Measurements from ENCODE around the gene TCEAL4. TPM values are rescaled to one million over a fixed set of nuclear protein-coding genes. Genes with fewer than 3 reads are reported as not detected.

TCEAL4 gene
- total RNA-seq, 2 experiments from 2014 or later: 3.5 to 5.0 TPM

DNA sequence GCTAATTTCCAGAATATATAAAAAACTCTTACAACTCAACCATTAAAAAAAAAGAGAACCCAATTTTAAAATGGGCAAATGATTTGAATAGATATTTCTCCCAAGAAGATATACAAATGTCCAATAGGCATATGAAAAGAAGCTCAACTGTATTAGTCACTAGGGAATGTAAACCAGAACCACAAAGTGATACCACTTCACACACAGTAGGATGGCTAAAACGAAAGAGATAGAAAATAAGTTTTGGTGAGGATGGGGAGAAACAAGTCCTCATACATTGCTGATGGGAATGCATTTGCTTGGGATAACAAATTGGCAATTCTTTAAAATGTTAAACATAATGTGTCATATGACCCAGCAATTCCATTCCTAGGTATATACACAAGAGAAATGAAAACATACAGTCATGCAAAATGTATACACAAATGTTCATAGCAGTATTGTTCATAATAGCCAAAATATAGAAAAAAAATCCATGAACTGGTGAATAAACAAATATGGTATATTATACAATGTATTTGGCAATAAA is 28.1 kb downstream of the TCEAL4 start:
- H3K27ac Mint-ChIP-seq: no peak overlapping the region
- no peak for ATAC-seq
- H3K27me3 Mint-ChIP-seq: no peaks in the 10 kb centered on the region
- CTCF ChIA-PET: interaction anchor here (0.9 kb wide), 1 partner anchor 17 kb away, joined by 3 read pairs; no protein-coding TSS in a partner anchor
- H3K36me3 Mint-ChIP-seq: no peaks in the 10 kb centered on the region
- no peak for DNase-seq
- no peaks in the 10 kb centered on the region for H3K4me1 Mint-ChIP-seq
- H3K4me3 Mint-ChIP-seq: no peak overlapping the region
- H3K9me3 Mint-ChIP-seq (ENCODE audit: low read depth): no peaks in the 10 kb centered on the region

DNA sequence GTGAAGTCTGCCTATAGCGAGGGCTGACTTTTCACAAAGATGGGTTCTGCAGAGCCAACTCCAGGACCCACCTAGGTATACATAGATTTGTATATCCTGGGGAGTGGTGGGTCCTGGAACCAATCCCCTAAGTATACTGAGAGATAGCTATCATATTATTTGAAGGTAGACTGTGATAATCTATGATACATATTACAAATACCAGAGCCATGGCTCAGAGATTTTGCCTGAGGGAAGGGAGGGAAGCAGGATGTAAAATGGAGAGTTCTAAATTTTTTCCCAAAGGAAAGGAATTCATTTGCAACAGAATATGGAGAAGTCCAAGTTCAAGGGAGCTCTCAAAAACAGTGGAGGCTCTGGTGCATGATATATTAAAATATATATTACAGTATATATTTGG is 29.7 kb downstream of the TCEAL4 start:
- Mint-ChIP-seq H3K9me3 (ENCODE audit: low read depth) (no peaks in the 10 kb centered on the region), H3K27ac (no peak overlapping the region), H3K4me3 (no peak overlapping the region), H3K36me3 (no peaks in the 10 kb centered on the region), H3K4me1 (no peaks in the 10 kb centered on the region), H3K27me3 (no peaks in the 10 kb centered on the region)
- DNase-seq: no peak
- no peak for ATAC-seq
- CTCF ChIA-PET: no interaction called here

DNA sequence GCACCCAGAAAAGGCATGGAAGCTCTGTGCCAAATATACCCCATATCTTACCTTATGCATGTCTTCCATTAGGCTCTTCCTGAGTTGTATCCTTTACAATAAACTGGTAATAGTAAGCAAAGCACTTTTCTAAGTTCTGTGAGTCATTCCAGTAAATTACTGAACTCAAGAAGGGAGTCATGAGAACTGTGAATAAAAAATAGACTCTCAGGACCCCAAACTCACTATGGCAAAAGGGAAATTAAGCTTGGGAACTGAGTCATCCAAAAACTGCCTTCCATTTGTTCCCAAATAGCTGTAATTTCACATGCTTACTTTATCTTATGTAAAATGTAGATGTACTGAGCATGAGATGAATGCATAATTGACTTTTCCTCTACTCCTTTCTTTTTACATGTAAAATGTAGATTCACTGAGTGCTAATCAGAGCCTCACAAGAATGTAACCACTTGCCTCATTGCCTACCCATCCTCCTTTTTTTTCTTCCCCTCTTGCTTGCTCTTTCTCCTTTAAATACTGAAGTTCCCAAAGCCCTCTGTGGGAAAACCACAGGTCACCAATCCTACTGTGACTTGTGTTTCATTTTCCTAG is 30.6 kb downstream of the TCEAL4 start:
- H3K27ac Mint-ChIP-seq: no peak overlapping the region
- no peaks in the 10 kb centered on the region for H3K4me1 Mint-ChIP-seq
- ATAC-seq (no peak), DNase-seq (no peak)
- CTCF ChIA-PET: no interaction called here
- H3K9me3 Mint-ChIP-seq (ENCODE audit: low read depth): no peaks in the 10 kb centered on the region
- H3K27me3 Mint-ChIP-seq: no peaks in the 10 kb centered on the region
- no peaks in the 10 kb centered on the region for H3K36me3 Mint-ChIP-seq
- no peak overlapping the region for H3K4me3 Mint-ChIP-seq

DNA sequence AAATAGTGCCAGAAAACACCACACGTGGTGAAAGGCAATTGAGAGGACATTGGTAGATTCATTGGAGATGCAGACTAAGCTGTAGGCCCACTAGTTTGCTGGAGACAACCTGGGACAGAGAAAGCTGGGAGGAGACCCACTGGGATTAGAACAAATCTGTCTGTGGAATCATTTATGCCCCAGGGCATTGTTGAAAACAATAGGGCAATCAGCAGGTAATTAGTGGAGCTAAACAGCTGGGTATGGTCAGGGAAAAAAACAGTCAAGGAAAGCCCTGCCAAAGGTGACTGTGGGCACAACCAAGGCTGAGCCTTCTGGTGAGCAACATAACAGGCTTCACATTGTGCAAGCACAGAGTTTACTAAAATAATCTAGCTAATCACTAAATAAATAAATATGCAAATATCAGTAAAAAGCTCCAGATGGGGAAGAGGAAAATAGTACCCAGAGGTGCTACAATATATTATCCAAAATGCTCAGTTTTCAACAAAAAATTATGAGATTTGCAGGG is 31.4 kb downstream of the TCEAL4 start:
- Mint-ChIP-seq H3K27ac (no peak overlapping the region), H3K4me1 (no peaks in the 10 kb centered on the region), H3K36me3 (no peaks in the 10 kb centered on the region), H3K4me3 (no peak overlapping the region), H3K9me3 (ENCODE audit: low read depth) (no peaks in the 10 kb centered on the region), H3K27me3 (no peaks in the 10 kb centered on the region)
- DNase-seq (no peak), ATAC-seq (no peak)
- CTCF ChIA-PET: no interaction called here

DNA sequence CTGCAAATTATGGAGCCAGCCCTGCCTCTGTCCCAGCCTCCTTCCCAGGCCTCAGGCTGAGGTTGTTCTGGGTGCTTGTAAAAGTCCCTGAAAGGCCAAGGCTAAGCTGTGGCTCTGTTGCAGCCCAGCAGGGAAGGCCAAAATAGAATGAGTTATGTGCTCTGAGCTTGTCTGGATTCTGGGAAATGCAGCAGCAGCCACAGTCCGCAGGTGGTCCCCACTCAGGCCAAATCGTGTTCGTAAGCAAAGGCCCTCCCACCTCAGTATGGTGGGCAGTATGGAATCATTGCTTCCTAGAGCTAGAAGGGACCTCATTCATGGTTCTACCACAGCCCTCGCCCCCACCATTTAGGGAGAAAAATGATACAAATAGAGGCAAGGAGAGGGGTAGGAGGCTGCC is 38.8 kb downstream of the TCEAL4 start:
- H3K36me3 Mint-ChIP-seq: no peaks in the 10 kb centered on the region
- no peaks in the 10 kb centered on the region for H3K27me3 Mint-ChIP-seq
- DNase-seq (no peak), ATAC-seq (no peak)
- no peak overlapping the region for H3K27ac Mint-ChIP-seq
- no peak overlapping the region for H3K4me3 Mint-ChIP-seq
- CTCF ChIA-PET: no interaction called here
- peaks cover 5% of the 10 kb centered on the region for H3K4me1 Mint-ChIP-seq
- H3K9me3 Mint-ChIP-seq (ENCODE audit: low read depth): no peaks in the 10 kb centered on the region

DNA sequence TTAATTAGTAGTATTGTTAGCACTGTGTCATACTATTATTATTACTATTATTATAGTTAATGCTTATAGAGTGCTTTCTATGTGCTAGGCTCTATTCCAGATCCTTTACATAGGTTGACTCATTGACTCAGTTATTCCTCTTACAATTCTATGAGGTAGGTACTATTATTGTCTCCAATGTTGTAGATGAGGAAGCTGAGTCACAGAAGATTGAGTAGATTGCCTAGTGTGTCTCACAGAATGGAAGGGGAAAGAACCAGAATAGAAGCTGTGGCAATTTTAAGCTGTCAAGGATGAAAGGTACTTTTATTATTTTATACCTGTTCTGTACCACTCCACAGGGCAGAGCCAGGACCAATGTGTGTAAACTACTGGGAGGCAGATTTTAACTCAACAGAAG is 41.5 kb downstream of the TCEAL4 start:
- no peaks in the 10 kb centered on the region for H3K36me3 Mint-ChIP-seq
- no peak overlapping the region for H3K4me3 Mint-ChIP-seq
- ATAC-seq: no peak
- peaks cover 13% of the 10 kb centered on the region for H3K4me1 Mint-ChIP-seq
- H3K9me3 Mint-ChIP-seq (ENCODE audit: low read depth): no peaks in the 10 kb centered on the region
- CTCF ChIA-PET: no interaction called here
- H3K27ac Mint-ChIP-seq: no peak overlapping the region
- no peak for DNase-seq
- no peaks in the 10 kb centered on the region for H3K27me3 Mint-ChIP-seq

DNA sequence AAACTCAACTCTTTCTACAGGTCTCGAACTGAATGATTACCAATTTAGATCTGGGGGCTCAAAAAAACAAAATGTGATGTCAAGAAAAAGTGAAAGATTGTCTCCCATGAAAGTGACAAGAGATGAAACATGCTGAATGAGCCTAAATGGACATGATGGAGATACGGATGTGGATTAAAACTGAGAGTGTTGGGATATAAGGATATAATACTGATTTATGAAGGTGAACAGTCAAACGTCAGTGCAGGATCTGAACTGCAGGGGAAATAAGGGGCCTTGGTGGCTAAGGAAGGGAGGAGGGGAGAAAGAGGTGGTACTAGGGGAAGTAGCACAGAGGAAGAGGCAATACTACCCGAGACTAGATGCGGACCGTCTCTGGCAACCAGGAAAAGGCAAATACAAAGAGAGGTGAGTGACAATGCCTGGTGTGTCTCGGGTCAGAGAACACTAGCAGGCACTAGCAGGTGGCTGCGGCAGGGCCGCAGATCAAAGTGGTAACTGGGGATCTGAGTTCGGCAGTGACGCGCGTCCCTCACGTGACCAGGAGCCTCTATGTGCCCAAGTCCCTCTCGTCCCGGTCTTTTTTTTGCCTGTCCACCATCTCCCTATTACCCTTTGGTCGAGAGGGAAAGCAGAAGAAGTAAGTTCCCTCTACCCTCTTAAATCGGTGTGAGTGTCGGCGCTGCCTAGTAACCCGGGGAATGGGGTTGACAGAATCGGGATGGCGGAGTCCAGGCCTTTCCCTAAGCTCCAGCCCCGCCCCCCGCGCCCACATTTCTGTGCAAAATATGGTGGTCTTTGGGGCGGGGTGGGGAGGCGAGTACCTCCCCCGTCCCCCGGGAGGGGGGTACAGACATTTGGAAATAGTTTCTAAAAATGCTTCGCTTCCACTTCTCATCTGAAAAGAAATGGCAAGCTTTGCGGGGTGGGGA is 43.3 kb downstream of the TCEAL4 start, which contains the start of gene TCEAL1:
TCEAL1 (plus strand) TSS at position 590 of the 932 bp plus-strand sequence. CDS start 942 bp downstream, outside the sequence.
- Mint-ChIP-seq H3K27ac (peak within 1 kb of the TSS; percentile 75), H3K4me3 (peak within 1 kb of the TSS; percentile 84), H3K9me3 (ENCODE audit: low read depth) (no peaks in the 10 kb centered on the region), H3K4me1 (peaks cover 13% of the 10 kb centered on the region), H3K27me3 (no peaks in the 10 kb centered on the region), H3K36me3 (no peaks in the 10 kb centered on the region)
- CTCF ChIA-PET: no interaction called here
- ATAC-seq (peak; percentile 71), DNase-seq (peak; percentile 64)

DNA sequence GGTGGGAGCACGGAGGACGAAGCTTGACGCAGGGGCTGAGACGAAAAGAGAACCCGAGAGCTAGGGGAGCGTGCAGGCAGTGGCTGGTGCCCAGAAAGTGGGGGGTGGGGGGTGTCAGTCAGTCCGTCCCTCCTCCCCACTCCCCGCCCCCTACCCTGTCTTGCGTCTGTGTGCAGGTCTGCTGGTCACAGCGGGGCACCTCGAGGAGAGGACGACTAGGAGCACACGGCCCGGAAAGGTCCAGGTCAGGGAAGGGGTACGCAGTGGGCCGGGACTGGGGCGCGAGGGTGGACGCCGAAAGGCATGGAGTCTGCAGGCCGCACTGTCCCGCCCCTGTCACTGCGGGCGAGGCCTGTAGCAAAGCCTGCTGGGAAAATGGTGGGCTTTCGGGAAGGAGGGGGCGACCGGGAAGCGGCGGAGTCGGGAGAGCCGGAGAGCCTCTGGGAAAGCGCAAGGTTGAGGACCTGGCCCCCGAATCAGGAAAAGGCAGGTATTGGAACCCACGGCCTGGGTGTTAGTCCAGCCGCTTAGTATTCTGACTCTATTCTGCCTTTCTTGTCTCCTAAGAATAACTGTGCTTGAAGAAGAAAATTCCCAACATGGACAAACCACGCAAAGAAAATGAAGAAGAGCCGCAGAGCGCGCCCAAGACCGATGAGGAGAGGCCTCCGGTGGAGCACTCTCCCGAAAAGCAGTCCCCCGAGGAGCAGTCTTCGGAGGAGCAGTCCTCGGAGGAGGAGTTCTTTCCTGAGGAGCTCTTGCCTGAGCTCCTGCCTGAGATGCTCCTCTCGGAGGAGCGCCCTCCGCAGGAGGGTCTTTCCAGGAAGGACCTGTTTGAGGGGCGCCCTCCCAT is 44.2 kb downstream of the TCEAL4 start:
- DNase-seq (peak; percentile 41), ATAC-seq (peak; percentile 67)
- Mint-ChIP-seq H3K27me3 (no peaks in the 10 kb centered on the region), H3K4me3 (peak overlapping the region; percentile 84), H3K36me3 (no peaks in the 10 kb centered on the region), H3K4me1 (peaks cover 13% of the 10 kb centered on the region), H3K9me3 (ENCODE audit: low read depth) (no peaks in the 10 kb centered on the region), H3K27ac (peak overlapping the region; percentile 75)
- CTCF ChIA-PET: interaction anchor here (0.8 kb wide), 1 partner anchor 16 kb away, joined by 3 read pairs; no protein-coding TSS in a partner anchor

DNA sequence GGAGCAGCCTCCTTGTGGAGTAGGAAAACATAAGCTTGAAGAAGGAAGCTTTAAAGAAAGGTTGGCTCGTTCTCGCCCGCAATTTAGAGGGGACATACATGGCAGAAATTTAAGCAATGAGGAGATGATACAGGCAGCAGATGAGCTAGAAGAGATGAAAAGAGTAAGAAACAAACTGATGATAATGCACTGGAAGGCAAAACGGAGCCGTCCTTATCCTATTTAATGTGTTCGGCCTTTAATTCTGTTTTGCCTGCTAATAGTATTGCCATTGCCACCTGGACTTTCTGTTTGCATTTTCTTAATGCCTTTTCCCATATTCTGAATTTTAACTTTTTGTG is 44.8 kb downstream of the TCEAL4 start:
- ATAC-seq: no peak
- H3K9me3 Mint-ChIP-seq (ENCODE audit: low read depth): no peaks in the 10 kb centered on the region
- no peaks in the 10 kb centered on the region for H3K36me3 Mint-ChIP-seq
- peak overlapping the region; percentile 84 for H3K4me3 Mint-ChIP-seq
- H3K27me3 Mint-ChIP-seq: no peaks in the 10 kb centered on the region
- DNase-seq: no peak
- CTCF ChIA-PET: interaction anchor here (0.8 kb wide), 1 partner anchor 17 kb away, joined by 3 read pairs; no protein-coding TSS in a partner anchor
- H3K4me1 Mint-ChIP-seq: peaks cover 13% of the 10 kb centered on the region
- no peak overlapping the region for H3K27ac Mint-ChIP-seq

DNA sequence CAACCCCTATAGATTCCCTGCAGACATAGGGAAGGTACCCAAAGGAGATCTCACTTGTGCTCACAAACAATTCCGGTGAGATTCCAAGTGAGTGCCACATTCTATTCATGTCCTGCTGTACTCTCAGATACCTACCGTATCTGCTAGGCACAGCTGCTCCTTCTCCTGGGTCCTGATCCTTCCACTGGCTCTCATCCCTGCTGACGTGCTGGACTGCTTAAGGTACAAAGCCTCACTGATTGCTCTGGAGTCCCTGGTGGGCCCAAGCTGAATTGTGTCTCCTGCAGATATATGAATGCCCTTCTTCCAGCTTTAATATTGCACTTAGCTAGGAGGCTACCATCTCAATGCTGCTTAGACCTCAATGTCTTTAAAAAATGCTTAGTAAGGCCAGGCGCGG is 45.8 kb downstream of the TCEAL4 start:
- H3K27ac Mint-ChIP-seq: no peak overlapping the region
- no peaks in the 10 kb centered on the region for H3K27me3 Mint-ChIP-seq
- H3K4me3 Mint-ChIP-seq: no peak overlapping the region
- no peaks in the 10 kb centered on the region for H3K9me3 Mint-ChIP-seq (ENCODE audit: low read depth)
- CTCF ChIA-PET: no interaction called here
- DNase-seq (no peak), ATAC-seq (no peak)
- H3K4me1 Mint-ChIP-seq: peaks cover 13% of the 10 kb centered on the region
- H3K36me3 Mint-ChIP-seq: no peaks in the 10 kb centered on the region

DNA sequence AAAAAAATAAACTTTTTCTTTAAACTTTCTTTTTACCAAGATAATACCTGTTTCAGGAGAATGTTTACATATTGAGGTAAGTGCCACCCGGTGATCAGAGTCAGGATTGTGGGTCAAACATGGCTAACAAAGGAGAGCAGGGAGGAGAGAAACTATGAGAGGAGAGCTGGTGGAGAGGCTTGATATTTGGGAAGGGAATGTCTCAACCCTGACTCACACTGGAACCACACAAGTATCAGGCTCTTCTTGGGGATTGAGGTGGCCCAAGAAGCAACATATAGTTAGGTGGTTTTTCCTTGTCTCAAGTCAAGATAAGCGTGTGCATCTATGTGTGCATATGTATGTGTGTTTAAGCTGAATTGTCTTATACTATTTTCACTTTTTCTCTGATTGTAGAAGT is 50.1 kb downstream of the TCEAL4 start:
- CTCF ChIA-PET: no interaction called here
- H3K36me3 Mint-ChIP-seq: no peaks in the 10 kb centered on the region
- H3K4me3 Mint-ChIP-seq: no peak overlapping the region
- no peaks in the 10 kb centered on the region for H3K27me3 Mint-ChIP-seq
- no peaks in the 10 kb centered on the region for H3K9me3 Mint-ChIP-seq (ENCODE audit: low read depth)
- no peak for ATAC-seq
- H3K27ac Mint-ChIP-seq: no peak overlapping the region
- H3K4me1 Mint-ChIP-seq: no peaks in the 10 kb centered on the region
- no peak for DNase-seq

All from activated CD8-positive, alpha-beta memory T cell treated with anti-CD3 and anti-CD28 coated beads, Interleukin-2, amount 10 ng/mL, durations not matched to agents 7 days and 5 days (primary cell).